ENCODE measurements around the gene SVOP.
"Not testable (repeated sequence)": the region's sequence is repeated elsewhere in the genome, so short reads cannot be mapped to it uniquely, and the experiment has no call there.

DNA sequence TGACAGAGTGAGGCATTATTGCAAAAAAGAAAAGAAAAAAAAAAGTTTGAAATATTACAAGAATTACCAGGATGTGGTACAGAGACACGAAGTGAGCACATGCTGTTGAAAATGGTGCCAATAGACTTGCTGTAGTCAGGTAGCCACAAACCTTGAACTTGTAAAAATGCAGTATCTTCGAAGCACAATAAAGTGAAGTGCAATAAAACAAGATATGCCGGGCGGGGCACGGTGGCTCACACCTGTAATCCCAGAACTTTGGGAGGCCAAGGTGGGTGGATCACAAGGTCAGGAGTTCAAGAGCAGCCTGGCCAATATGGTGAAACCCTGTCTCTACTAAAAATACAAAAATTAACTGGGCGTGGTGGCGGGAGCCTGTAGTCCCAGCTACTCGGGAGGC is 28.9 kb upstream of the SVOP start:
- TF ChIP-seq POLR2A (IDR thresholded peaks at IDR 0.05) = not testable (repeated sequence)
- TF ChIP-seq, protein P1, sequence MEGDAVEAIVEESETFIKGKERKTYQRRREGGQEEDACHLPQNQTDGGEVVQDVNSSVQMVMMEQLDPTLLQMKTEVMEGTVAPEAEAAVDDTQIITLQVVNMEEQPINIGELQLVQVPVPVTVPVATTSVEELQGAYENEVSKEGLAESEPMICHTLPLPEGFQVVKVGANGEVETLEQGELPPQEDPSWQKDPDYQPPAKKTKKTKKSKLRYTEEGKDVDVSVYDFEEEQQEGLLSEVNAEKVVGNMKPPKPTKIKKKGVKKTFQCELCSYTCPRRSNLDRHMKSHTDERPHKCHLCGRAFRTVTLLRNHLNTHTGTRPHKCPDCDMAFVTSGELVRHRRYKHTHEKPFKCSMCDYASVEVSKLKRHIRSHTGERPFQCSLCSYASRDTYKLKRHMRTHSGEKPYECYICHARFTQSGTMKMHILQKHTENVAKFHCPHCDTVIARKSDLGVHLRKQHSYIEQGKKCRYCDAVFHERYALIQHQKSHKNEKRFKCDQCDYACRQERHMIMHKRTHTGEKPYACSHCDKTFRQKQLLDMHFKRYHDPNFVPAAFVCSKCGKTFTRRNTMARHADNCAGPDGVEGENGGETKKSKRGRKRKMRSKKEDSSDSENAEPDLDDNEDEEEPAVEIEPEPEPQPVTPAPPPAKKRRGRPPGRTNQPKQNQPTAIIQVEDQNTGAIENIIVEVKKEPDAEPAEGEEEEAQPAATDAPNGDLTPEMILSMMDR (IDR thresholded peaks at IDR 0.05) = not testable (repeated sequence)

Measured in lower leg skin (tissue), 3 donors.